Natural killer cell (primary cell): ENCODE results near the gene MCRIP2. TPM values are rescaled to one million over a fixed set of nuclear protein-coding genes. Genes with fewer than 3 reads are reported as not detected.

Experiments
- ATAC-seq, 3 donors: fragments of 150-1000 bp in 2 of 3; fragments of 200-7000 bp in 1 of 3; cut with Tn5 transposase; 1 replicate in 1 of 3; 2 replicates in 2 of 3; pipeline ENCODE4 v1.10.0; 2021; ENCODE audit warnings: mild to moderate bottlenecking in 2 of 3, moderate library complexity in 2 of 3
- DNase-seq, 2 donors: peaks; one replicate each; pipeline versions ENCODE4 v3.0.0 to v3.0.0-alpha.2; 2013 to 2021; ENCODE audit warnings: mixed read lengths in 1 of 2
- H3K27ac ChIP-seq: one replicate; pipeline ENCODE4 v1.5.1; 2013; ENCODE audit warnings: mild to moderate bottlenecking, low read length
- H3K27me3 ChIP-seq: one replicate; pipeline ENCODE4 v1.6.1; 2013; ENCODE audit warnings: low read length; ENCODE audit not compliant: control insufficient read depth, insufficient read depth
- H3K36me3 ChIP-seq: one replicate; pipeline ENCODE4 v1.6.1; 2013; ENCODE audit warnings: low read length; ENCODE audit not compliant: control insufficient read depth, insufficient read depth
- H3K4me1 ChIP-seq: one replicate; pipeline ENCODE4 v1.6.1; 2013; ENCODE audit warnings: low read length; ENCODE audit not compliant: control insufficient read depth, insufficient read depth
- H3K4me3 ChIP-seq: one replicate; pipeline ENCODE4 v1.5.1; 2013; ENCODE audit warnings: low read length
- H3K9me3 ChIP-seq: one replicate; pipeline ENCODE4 v1.6.1; 2013; ENCODE audit warnings: low read length; ENCODE audit not compliant: control insufficient read depth, insufficient read depth
- H3K27ac Mint-ChIP-seq, 2 donors: one replicate each; pipeline ENCODE4 v1.8.0; 2022; ENCODE audit warnings: mild to moderate bottlenecking in 2 of 2, mixed read lengths in 2 of 2, moderate library complexity in 1 of 2
- H3K27me3 Mint-ChIP-seq, 2 donors: one replicate each; pipeline ENCODE4 v1.8.0; 2022; ENCODE audit warnings: low read depth in 2 of 2, mixed read lengths in 2 of 2
- H3K36me3 Mint-ChIP-seq: one replicate; pipeline ENCODE4 v1.8.0; 2022; ENCODE audit warnings: mixed read lengths
- H3K4me1 Mint-ChIP-seq, 2 donors: one replicate each; pipeline ENCODE4 v1.8.0; 2022; ENCODE audit warnings: mixed read lengths in 2 of 2
- H3K4me3 Mint-ChIP-seq: one replicate; pipeline ENCODE4 v1.8.0; 2022; ENCODE audit warnings: mild to moderate bottlenecking, moderate library complexity, mixed read lengths
- H3K9me3 Mint-ChIP-seq, 2 donors: one replicate each; pipeline ENCODE4 v1.8.0; 2022; ENCODE audit warnings: mixed read lengths in 2 of 2
- WGBS: methylation state at CpG from one replicate; pipeline ENCODE4 v1.1.7; 2013; ENCODE audit warnings: missing lambda C conversion rate; ENCODE audit not compliant: insufficient coverage; 5-methylcytosine and 5-hydroxymethylcytosine counted together
- intact Hi-C: fragments of 100-400 bp; cut with micrococcal nuclease; formaldehyde crosslinking; loops from one replicate; pipeline ENCODE4 v1.14.2; 2022
- total RNA-seq, 4 donors: library from RNA; stranded (reverse); fragments of 120-200 nt in 1 of 4; gene quantifications; one replicate each; pipeline versions ENCODE4 v1.2.3 to v1.2.4, GENCODE V29; 2013 to 2022
- TF ChIP-seq, protein P1 (sequence below): fragments of 200-600 bp; IDR thresholded peaks from one replicate; pipeline ENCODE4 v1.8.0; 2022; ENCODE audit warnings: antibody characterized with exemption

Gene MCRIP2
- total RNA-seq, 3 donors from 2014 or later (not counting 1 experiment from before 2014, with no cell fraction given) = 11.3 to 17.4 (median 15.7) TPM

DNA sequence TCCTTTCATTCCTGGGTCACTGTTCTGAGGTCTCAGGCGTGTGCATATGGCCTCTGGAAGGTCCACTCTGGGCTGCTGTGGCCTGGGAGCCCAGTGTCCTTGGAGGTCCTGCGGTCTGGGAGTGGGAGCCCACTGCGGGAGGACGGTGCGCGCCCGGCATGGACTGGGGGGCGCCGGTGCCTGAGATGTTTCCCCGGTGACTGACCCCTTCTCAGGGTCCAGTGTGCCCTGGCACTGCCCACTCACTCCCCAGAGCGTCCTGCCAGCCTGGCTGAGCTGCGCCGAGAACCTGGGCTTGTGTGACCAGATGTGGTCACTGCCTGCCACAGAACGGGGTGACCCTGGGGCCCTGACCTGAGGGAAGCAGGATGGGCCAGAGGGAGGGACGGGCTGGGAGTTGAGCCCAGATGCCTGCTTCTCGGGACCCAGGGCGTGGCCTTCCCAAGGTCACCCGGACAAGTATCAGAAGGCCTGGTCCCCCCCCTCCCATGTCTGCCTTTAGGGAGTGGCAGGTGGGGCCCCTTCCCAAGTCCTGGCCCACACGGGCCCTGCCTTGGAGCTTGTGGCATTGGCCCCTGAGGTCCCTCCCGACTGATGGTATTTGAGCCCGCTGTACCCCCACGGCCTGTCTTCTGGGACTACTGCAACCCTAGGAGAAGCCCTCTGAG, 32.7 kb downstream of the MCRIP2 start:
- no peak for ATAC-seq
- Mint-ChIP-seq H3K27me3 (no peaks in the 10 kb centered on the region), H3K4me1 (peaks cover 0 to 11% of the 10 kb centered on the region in 2 donors), H3K9me3 (no peaks in the 10 kb centered on the region), H3K27ac (no peak overlapping the region), H3K4me3 (peak overlapping the region; percentile 25), H3K36me3 (no peaks in the 10 kb centered on the region)
- H3K9me3 ChIP-seq = no peaks in the 10 kb centered on the region
- 92% methylated on average over 22 of the region's 22 CpGs for WGBS
- peaks cover 24% of the 10 kb centered on the region for H3K4me1 ChIP-seq
- no peak for DNase-seq
- no peak overlapping the region for H3K27ac ChIP-seq
- peaks cover 3% of the 10 kb centered on the region for H3K27me3 ChIP-seq
- H3K4me3 ChIP-seq = no peak overlapping the region
- intact Hi-C loops = no loop called here
- TF ChIP-seq, protein P1, sequence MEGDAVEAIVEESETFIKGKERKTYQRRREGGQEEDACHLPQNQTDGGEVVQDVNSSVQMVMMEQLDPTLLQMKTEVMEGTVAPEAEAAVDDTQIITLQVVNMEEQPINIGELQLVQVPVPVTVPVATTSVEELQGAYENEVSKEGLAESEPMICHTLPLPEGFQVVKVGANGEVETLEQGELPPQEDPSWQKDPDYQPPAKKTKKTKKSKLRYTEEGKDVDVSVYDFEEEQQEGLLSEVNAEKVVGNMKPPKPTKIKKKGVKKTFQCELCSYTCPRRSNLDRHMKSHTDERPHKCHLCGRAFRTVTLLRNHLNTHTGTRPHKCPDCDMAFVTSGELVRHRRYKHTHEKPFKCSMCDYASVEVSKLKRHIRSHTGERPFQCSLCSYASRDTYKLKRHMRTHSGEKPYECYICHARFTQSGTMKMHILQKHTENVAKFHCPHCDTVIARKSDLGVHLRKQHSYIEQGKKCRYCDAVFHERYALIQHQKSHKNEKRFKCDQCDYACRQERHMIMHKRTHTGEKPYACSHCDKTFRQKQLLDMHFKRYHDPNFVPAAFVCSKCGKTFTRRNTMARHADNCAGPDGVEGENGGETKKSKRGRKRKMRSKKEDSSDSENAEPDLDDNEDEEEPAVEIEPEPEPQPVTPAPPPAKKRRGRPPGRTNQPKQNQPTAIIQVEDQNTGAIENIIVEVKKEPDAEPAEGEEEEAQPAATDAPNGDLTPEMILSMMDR = no peak
- peaks cover 31% of the 10 kb centered on the region for H3K36me3 ChIP-seq

DNA sequence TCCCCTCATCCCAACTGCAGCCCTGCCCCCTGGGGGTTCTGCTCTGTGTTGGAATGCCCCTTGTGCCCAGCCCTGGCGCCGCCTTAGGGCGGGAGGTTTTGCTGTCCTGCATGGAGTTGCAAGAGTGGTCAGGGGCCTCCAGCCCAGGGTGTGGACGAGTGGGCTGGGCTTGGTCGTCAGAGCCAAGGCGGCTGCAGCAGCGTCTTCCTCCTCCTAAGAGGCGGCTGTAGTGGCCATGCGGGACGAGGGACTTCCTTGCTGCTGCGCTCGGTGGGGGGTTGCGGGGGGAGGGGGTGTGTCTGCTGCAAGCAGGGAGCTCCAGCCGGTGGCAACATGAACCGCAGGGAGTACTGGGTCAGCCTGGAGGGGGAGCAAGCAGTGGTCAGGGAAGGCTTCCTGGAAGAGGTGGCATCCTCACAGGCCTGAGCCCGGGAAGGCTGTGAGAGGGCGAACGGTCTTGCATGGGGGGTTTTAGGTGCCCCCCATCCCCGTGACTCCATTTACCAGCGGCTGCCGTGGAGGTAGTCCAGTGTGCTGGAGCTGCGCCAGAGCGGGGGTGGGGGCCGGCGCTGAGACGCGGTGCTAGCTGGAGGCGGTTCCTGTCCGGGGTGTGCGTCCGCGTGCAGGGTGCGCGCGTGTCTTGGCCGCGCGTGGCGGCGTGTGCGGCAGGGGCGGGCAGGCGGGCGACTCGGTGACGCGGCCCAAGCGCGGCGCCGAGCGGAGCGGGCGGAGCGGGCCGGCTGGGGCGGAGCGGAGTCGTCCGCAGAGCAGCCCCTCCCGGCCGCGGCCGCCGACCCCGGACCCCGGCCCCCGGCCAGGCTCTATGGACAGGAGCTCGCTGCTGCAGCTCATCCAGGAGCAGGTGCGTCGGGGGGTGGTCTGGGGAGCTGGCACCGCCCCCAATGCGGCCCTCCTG, 33.6 kb downstream of the MCRIP2 start, which contains the start of gene RHBDL1:
RHBDL1 (plus strand) TSS at position 704 of the 916 bp plus-strand sequence; CDS start at position 824, 120 bp downstream.
- Mint-ChIP-seq H3K27me3 (no peaks in the 10 kb centered on the region), H3K9me3 (no peaks in the 10 kb centered on the region), H3K36me3 (no peaks in the 10 kb centered on the region), H3K27ac (no peak within 1 kb of the TSS), H3K4me3 (peak within 1 kb of the TSS; percentile 25), H3K4me1 (peaks cover 0 to 14% of the 10 kb centered on the region in 2 donors)
- H3K27me3 ChIP-seq = peaks cover 3% of the 10 kb centered on the region
- ATAC-seq (no peak), DNase-seq (peak in 1 of 2 donors; percentile 38)
- H3K4me1 ChIP-seq = peaks cover 29% of the 10 kb centered on the region
- TF ChIP-seq, protein P1 = no peak
- WGBS = 9% methylated on average over 73 of the region's 73 CpGs
- H3K27ac ChIP-seq = no peak within 1 kb of the TSS
- intact Hi-C loops = no loop called here
- H3K36me3 ChIP-seq = peaks cover 24% of the 10 kb centered on the region
- no peak within 1 kb of the TSS for H3K4me3 ChIP-seq
- no peaks in the 10 kb centered on the region for H3K9me3 ChIP-seq

DNA sequence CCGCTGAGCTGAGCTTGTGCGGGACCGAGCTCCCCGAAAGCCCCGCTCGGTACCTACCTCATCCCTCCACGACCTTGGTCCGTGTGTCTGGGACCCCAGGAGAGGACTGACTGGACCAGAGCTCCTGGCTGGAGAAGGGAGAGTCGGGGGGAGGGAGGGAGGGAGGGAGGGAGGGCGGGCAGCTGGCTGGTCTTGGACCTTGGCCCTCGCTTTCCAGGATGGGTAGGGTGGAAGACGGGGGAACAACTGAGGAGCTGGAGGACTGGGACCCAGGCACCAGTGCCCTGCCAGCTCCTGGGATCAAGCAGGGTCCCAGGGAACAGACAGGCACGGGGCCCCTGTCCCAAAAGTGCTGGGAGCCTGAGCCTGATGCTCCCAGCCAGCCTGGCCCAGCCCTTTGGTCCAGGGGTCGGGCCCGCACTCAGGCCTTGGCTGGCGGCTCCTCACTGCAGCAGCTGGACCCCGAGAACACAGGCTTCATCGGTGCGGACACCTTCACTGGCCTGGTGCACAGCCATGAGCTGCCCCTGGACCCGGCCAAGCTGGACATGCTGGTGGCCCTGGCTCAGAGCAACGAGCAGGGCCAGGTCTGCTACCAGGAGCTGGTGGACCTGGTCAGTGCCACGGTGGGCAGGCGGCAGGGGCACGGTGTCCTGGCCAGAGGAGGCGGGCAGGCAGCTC, 34.4 kb downstream of the MCRIP2 start:
- 76% methylated on average over 20 of the region's 25 CpGs for WGBS
- intact Hi-C loops = no loop called here

More for the DNA sequence above, 34.4 kb downstream of the MCRIP2 start:
- no peak for DNase-seq
- no peak for ATAC-seq
- Mint-ChIP-seq H3K9me3 (no peaks in the 10 kb centered on the region), H3K4me1 (peaks cover 0 to 17% of the 10 kb centered on the region in 2 donors), H3K27ac (no peak overlapping the region), H3K27me3 (no peaks in the 10 kb centered on the region), H3K4me3 (no peak overlapping the region), H3K36me3 (no peaks in the 10 kb centered on the region)
- TF ChIP-seq, protein P1 = no peak
- Histone ChIP-seq H3K27me3 (peaks cover 3% of the 10 kb centered on the region), H3K9me3 (no peaks in the 10 kb centered on the region), H3K27ac (no peak overlapping the region), H3K4me3 (no peak overlapping the region), H3K4me1 (peaks cover 34% of the 10 kb centered on the region), H3K36me3 (peaks cover 18% of the 10 kb centered on the region)
